NK-92 (cell line): ENCODE data around the gene WDR75.

Experiments used
- DNase-seq: peaks from one replicate; lab custom pipeline; 2025; ENCODE audit not compliant: unreplicated experiment; lab: John Stamatoyannopoulos, UW

WDR75 gene

GRCh38 chr2:189498205-189498604, 56.9 kb downstream of the WDR75 start:
- DNase-seq: no peak

DNA sequence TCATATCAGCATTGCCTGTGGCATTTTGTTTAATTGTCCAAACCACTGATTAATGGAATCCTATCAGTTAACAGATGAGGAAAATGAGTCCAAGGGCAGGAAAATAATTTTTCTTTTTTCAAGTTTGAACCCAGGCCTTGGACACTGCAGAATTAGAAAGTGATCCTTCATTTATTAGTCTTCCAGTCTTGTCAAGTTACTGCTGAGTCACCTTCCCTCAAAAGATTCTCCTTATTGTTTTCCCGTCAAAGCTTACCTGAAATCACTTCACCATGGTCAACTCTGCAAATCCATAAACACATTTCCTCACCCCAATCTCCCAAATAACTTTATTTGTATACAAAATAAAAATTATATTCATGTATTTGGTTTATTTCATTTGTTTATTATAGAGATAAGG, 57.9 kb downstream of the WDR75 start:
- DNase-seq: no peak

- DNase-seq: no peak
Observed at GRCh38 chr2:189500456-189501160, 59.3 kb downstream of the WDR75 start.

DNA sequence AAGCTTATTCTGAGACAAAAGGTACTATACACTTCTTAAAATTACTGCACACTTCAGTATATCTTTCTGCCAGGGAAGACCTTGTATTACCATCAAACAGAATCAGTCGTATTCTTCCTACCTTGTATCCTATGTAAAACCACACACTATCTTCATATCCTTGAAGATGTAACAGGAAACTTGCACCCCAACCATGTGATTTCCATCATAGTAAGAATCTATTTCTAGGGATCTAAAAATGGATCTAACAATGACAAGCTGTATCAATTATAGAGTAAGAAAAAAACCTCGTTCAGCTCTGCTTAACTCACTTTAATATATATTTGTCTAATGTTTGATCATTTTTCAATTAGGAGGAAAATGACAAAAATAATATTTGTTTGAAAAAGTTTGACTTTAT, 60.2 kb downstream of the WDR75 start:
- no peak for DNase-seq

DNA sequence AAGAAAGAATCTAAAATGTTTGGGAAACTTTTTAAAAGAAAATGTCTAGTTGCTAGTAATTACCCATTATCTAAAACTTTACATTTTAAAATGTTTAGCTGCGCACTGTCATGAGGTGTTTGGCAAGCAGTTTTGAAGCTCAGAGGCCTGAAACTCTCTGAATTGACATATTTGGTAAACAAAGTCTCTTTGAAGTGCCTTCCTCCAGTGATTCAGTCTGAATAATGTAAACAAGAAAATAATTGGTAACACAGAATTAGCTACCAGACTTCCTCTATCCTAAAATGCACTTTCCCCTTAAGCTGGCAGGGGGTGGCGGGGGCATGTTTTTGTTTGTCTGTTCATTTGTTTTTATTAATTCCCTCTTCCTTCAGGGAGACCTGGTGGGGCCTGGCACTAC, 61.4 kb downstream of the WDR75 start:
- DNase-seq: no peak

DNA sequence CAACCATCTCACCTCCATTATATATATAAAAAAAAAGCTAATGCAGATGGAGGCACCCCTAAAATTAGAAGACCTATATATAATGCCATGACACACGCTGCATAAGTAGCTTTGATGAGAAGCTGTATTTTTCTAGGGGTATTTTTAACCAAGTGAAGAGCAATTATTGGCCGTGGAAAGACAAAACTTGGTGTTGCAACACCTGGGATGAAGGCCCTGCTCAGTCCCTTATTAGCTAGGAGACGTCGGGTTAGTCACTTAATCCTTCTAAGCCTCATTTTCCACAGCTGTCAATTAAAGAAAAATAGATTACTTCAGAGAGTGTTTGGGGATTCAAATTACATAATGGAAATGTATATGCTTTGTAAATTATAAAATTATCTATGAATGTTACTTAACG, 63.0 kb downstream of the WDR75 start:
- no peak for DNase-seq

GRCh38 chr2:189505492-189505891, 64.2 kb downstream of the WDR75 start:
- no peak for DNase-seq

DNA sequence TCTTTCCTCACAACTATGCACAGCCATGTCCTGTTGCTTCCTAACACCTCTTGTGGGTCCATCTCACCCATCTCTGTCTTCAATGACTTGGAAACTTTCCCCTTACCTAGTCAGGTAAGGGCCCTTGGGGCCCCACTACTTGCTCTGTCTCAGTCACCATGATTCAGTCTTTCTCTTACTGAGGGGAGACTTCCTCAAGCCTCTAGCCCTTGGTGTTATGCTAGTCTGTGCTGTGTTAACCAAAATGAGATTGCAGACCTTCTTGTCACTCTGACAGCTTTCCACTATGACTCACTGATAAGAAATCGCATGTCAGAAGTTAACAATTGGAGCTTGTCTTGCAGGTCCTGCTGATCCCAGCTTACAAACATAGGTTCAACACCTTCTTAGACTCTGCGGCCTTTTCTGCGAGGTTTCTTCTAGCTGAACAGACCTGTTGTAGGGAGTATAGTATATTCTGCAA, 65.3 kb downstream of the WDR75 start:
- no peak for DNase-seq

- DNase-seq: no peak
Observed at GRCh38 chr2:189511210-189511959, 70.1 kb downstream of the WDR75 start.

DNA sequence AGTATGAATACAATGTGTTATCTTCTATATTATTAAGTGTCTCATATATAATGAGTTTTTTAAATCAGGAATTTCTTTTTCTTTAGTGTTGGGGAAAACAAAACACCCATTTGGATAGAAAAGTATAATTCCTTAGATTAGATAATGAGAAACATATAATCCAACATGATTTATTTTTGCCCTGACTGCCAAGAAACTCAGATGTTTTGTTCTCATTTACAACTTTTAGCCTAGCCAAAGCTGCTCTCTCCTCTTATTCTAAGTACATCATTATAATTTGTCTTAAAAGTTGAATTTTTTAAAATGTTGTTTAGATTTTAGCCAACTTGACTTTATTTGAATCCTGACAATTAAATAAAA, 70.7 kb downstream of the WDR75 start:
- DNase-seq: no peak

DNA sequence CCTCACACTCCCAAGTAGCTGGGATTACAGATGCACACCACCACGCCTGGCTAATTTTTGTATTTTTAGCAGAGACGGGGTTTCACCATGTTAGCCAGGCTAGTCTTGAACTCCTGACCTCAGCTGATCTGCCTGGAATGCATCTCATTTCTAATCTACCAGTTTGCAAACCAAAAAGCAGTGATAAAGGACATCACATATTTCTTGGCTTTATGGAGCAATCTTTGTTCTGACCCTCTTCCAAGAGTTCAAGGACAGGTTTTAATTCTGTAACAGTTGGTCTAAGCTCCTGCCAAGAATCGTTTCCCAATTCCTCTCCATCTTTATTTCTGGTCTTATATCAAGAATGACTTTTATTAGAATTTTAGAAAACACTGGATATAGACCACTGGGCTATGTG, 71.6 kb downstream of the WDR75 start:
- no peak for DNase-seq

- no peak for DNase-seq
Observed at GRCh38 chr2:189514104-189514503, 72.8 kb downstream of the WDR75 start.

DNA sequence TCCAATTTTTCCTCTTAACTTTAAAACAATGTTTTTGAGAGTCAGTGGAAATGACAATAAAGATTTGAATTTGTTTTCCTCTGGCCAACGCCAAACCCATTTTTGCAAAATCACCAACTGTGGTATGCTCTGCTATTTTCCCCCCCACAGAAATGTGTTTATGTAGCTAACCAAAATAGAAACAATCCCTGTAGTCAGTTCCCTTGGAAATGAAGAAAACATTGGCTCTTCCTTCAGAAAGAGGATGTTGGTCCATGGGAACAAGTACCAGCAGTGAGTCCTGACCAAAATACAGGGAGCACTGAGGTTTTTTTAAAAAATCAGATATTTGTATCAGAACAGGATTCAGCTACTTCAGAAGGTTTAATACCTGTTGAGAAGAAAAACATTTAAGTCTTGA, 74.0 kb downstream of the WDR75 start:
- DNase-seq: no peak

GRCh38 chr2:189516546-189516945, 75.3 kb downstream of the WDR75 start:
- DNase-seq: no peak

GRCh38 chr2:189517847-189518535, 76.7 kb downstream of the WDR75 start:
- no peak for DNase-seq

GRCh38 chr2:189519631-189520387, 78.5 kb downstream of the WDR75 start:
- DNase-seq: no peak

- no peak for DNase-seq
Observed at GRCh38 chr2:189521699-189522434, 80.6 kb downstream of the WDR75 start.

DNA sequence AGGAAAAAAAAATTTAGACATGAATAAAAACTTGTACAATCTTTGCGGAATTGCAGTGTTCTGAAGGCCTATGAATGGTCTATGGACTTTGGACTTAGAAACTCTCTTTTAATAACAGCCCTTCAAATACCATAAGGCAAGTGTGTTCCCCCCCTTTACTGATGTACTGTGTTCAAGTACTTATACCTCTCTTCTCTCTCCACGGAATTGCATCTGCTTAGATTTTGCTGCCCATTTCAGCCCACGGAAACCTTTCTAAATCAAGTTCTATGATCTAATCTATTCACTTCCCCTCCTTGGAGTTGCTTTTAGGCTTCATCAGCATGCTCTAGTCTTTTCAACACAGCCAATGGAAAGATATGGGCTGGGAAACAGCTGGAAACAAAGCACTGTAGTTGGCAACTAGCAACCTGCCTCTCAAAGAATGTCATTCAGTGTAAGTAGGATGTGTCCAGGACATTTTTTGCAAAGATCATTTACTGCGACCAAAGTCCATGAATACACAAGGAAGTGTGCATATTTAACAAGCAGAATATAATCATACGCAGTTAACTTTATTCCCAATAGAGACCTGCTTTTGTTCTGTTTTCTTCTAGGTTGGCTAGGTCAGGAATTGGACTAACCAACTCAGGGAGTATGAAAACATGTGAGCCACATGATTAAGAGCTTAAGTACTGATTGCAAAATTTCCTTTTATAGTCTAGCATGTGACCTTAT, 81.3 kb downstream of the WDR75 start:
- DNase-seq: no peak

- no peak for DNase-seq
Observed at GRCh38 chr2:189524746-189525145, 83.5 kb downstream of the WDR75 start.
